OCI-LY7 (cell line): ENCODE results near the gene VAMP4.

Experiments
- EZH2phosphoT487 ChIP-seq: fragments of 200-600 bp; sonication (generic); IDR thresholded peaks from 2 replicates; pipeline ENCODE4 v1.6.1; 2018; ENCODE audit warnings: low read depth, borderline replicate concordance, mild to moderate bottlenecking, mixed run types, antibody characterized with exemption, low read length, moderate library complexity, mixed read lengths
- TF ChIP-seq, protein P1 (sequence below): fragments of 200-600 bp; sonication (generic); conservative IDR thresholded peaks from 2 replicates; pipeline ENCODE4 v1.5.1; 2014; ENCODE audit warnings: mild to moderate bottlenecking, antibody characterized with exemption, low read length, moderate library complexity, mixed read lengths

DNA sequence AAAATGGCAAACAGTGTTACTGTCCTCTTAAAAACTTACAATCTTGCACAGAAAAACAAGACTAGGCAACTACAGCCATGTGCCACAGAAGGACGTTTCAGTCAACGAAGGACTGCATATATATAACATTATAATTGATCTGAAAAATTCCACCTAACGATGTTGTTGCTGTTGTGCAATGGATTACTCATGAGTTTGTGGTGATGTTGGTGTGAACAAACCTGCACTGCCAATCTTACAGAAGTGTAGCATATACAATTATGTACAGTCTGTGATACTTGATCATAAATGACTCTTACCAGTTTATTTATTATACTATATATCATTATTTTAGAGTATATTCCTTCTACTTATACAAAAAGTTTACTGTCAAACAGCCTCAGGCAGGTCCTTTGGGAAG is 6.8 kb upstream of the VAMP4 start:
- TF ChIP-seq, protein P1, sequence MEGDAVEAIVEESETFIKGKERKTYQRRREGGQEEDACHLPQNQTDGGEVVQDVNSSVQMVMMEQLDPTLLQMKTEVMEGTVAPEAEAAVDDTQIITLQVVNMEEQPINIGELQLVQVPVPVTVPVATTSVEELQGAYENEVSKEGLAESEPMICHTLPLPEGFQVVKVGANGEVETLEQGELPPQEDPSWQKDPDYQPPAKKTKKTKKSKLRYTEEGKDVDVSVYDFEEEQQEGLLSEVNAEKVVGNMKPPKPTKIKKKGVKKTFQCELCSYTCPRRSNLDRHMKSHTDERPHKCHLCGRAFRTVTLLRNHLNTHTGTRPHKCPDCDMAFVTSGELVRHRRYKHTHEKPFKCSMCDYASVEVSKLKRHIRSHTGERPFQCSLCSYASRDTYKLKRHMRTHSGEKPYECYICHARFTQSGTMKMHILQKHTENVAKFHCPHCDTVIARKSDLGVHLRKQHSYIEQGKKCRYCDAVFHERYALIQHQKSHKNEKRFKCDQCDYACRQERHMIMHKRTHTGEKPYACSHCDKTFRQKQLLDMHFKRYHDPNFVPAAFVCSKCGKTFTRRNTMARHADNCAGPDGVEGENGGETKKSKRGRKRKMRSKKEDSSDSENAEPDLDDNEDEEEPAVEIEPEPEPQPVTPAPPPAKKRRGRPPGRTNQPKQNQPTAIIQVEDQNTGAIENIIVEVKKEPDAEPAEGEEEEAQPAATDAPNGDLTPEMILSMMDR: no peak
- no peak for TF ChIP-seq EZH2phosphoT487
